HG02870 (cell line): Measurements from ENCODE around the gene S100A13.
A peak's percentile ranks its signal among the peaks of the same experiment; 100 is the strongest.
"Not testable (repeated sequence)": the region's sequence is repeated elsewhere in the genome, so short reads cannot be mapped to it uniquely, and the experiment has no call there.

Experiments used
- ATAC-seq: cut with Tn5 transposase; IDR thresholded peaks from one replicate; pipeline ENCODE4 v1.9.1; 2021; ENCODE audit warnings: mild to moderate bottlenecking, moderate library complexity; ENCODE audit not compliant: unreplicated experiment

Gene S100A13

GRCh38 chr1:153608742-153609584 is 18.3 kb downstream of the S100A13 start:
- ATAC-seq, result no peak

GRCh38 chr1:153608089-153608682 is 19.1 kb downstream of the S100A13 start:
- no peak for ATAC-seq

- no peak for ATAC-seq
Measured at GRCh38 chr1:153607381-153607780, 19.9 kb downstream of the S100A13 start.

- no peak for ATAC-seq
Measured at GRCh38 chr1:153606194-153606593, 21.1 kb downstream of the S100A13 start.

- no peak for ATAC-seq
Measured at GRCh38 chr1:153602749-153603148, 24.6 kb downstream of the S100A13 start.

GRCh38 chr1:153599847-153600246 is 27.5 kb downstream of the S100A13 start:
- ATAC-seq, result no peak

GRCh38 chr1:153598309-153599172 is 28.8 kb downstream of the S100A13 start:
- ATAC-seq, result peak; percentile 95

GRCh38 chr1:153597206-153597605 is 30.1 kb downstream of the S100A13 start:
- ATAC-seq, result no peak

- no peak for ATAC-seq
Measured at GRCh38 chr1:153592748-153593147, 34.6 kb downstream of the S100A13 start.

- ATAC-seq, result no peak
Measured at GRCh38 chr1:153588482-153588881, 38.8 kb downstream of the S100A13 start.

- ATAC-seq, result not testable (repeated sequence)
Measured at GRCh38 chr1:153588033-153588432, 39.3 kb downstream of the S100A13 start.

- no peak for ATAC-seq
Measured at GRCh38 chr1:153587314-153587713, 40.0 kb downstream of the S100A13 start.

- no peak for ATAC-seq
Measured at GRCh38 chr1:153586347-153586746, 41.0 kb downstream of the S100A13 start.

GRCh38 chr1:153585006-153585405 is 42.3 kb downstream of the S100A13 start:
- ATAC-seq, result no peak

GRCh38 chr1:153583976-153584375 is 43.3 kb downstream of the S100A13 start:
- ATAC-seq, result no peak

- not testable (repeated sequence) for ATAC-seq
Measured at GRCh38 chr1:153583514-153583913, 43.8 kb downstream of the S100A13 start.

- ATAC-seq, result not testable (repeated sequence)
Measured at GRCh38 chr1:153582836-153583235, 44.5 kb downstream of the S100A13 start.

- ATAC-seq, result no peak
Measured at GRCh38 chr1:153578936-153579335, 48.4 kb downstream of the S100A13 start.

GRCh38 chr1:153578490-153578889 is 48.8 kb downstream of the S100A13 start:
- no peak for ATAC-seq

- ATAC-seq, result no peak
Measured at GRCh38 chr1:153577624-153578051, 49.7 kb downstream of the S100A13 start.

- no peak for ATAC-seq
Measured at GRCh38 chr1:153577138-153577537, 50.2 kb downstream of the S100A13 start.
